ENCODE results near the gene RHOF. TPM values are rescaled to one million over a fixed set of nuclear protein-coding genes. Genes with fewer than 3 reads are reported as not detected.

The RHOF gene
- total and polyA plus RNA-seq, 4 donors, result 7.6 to 17.6 (median 13.2) TPM

DNA sequence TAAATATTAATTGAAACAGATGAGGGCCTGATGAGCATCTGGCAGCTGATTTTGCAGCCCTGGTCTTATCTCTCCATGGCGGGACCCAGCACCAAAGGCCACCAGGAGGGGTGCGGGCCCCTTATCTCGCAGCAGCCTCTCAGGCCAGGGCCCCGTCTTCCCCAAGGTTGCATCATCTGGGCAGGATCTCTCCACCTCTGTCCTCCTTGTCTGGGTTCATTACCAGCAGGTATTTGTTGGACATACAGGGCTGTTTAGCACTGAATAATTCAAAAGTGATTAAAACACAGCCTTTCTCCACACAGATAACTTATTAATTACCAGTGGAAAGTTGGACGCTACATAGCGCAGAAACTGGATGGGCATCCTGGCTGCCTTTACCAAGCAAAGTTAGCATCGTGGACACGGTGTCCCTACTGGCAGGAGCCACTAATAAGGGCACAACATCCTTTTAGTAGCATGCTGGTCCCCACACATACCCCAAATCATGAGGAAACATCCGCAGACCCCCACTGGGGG lies 55.1 kb downstream of the RHOF start:
- H3K4me3 ChIP-seq (ENCODE audit: low read depth, low read length), result no peak overlapping the region
- no peaks in the 10 kb centered on the region for H3K9me3 ChIP-seq (ENCODE audit: control insufficient read depth, insufficient read depth, low read length)
- no peak for DNase-seq (ENCODE audit: low read depth in 4 of 6, low spot score in 6 of 6)
- no peaks in the 10 kb centered on the region for H3K36me3 ChIP-seq (ENCODE audit: control insufficient read depth, insufficient read depth, low read length)
- H3K27ac ChIP-seq (ENCODE audit: low read depth, low read length), result no peak overlapping the region
- no peaks in the 10 kb centered on the region for H3K27me3 ChIP-seq (ENCODE audit: control insufficient read depth, insufficient read depth, low read length)
- no peaks in the 10 kb centered on the region for H3K4me1 ChIP-seq (ENCODE audit: control insufficient read depth, insufficient read depth, low read length)
- 92% methylated on average over 6 of the region's 9 CpGs for WGBS (ENCODE audit: insufficient coverage)

DNA sequence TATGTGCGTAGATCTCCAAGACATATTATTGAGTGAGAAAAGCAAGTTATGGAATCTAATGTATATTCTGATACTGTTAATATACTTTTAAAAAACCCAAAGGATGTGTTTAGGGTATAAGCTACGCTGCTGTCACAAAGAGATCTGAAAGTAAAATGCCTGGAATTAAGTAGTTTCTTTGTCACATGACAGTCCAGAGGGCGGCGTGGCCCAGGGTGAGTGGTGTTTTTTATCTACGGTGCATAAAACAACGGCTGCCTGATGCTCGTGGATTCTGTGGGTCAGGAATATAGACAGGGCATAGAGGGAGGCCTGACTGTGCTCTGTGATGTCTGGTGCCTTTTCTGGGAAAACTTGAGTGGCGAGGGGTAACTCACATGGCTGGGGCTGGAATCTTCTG lies 59.6 kb downstream of the RHOF start:
- Histone ChIP-seq H3K4me1 (ENCODE audit: control insufficient read depth, insufficient read depth, low read length) (no peaks in the 10 kb centered on the region), H3K9me3 (ENCODE audit: control insufficient read depth, insufficient read depth, low read length) (no peaks in the 10 kb centered on the region), H3K27me3 (ENCODE audit: control insufficient read depth, insufficient read depth, low read length) (no peaks in the 10 kb centered on the region), H3K27ac (ENCODE audit: low read depth, low read length) (no peak overlapping the region), H3K36me3 (ENCODE audit: control insufficient read depth, insufficient read depth, low read length) (no peaks in the 10 kb centered on the region), H3K4me3 (ENCODE audit: low read depth, low read length) (no peak overlapping the region)
- no peak for DNase-seq (ENCODE audit: low read depth in 4 of 6, low spot score in 6 of 6)
- 59% methylated on average over 6 of the region's 8 CpGs for WGBS (ENCODE audit: insufficient coverage)

GRCh38 chr12:121731473-121731872 lies 62.0 kb downstream of the RHOF start:
- no peak for DNase-seq (ENCODE audit: low read depth in 4 of 6, low spot score in 6 of 6)
- H3K36me3 ChIP-seq (ENCODE audit: control insufficient read depth, insufficient read depth, low read length), result no peaks in the 10 kb centered on the region
- no peak overlapping the region for H3K4me3 ChIP-seq (ENCODE audit: low read depth, low read length)
- no peaks in the 10 kb centered on the region for H3K4me1 ChIP-seq (ENCODE audit: control insufficient read depth, insufficient read depth, low read length)
- H3K27me3 ChIP-seq (ENCODE audit: control insufficient read depth, insufficient read depth, low read length), result no peaks in the 10 kb centered on the region
- no CpG with 5 or more reads among the region's 7 CpGs for WGBS (ENCODE audit: insufficient coverage)
- H3K27ac ChIP-seq (ENCODE audit: low read depth, low read length), result no peak overlapping the region
- H3K9me3 ChIP-seq (ENCODE audit: control insufficient read depth, insufficient read depth, low read length), result no peaks in the 10 kb centered on the region

- Histone ChIP-seq H3K9me3 (ENCODE audit: control insufficient read depth, insufficient read depth, low read length) (no peaks in the 10 kb centered on the region), H3K27me3 (ENCODE audit: control insufficient read depth, insufficient read depth, low read length) (no peaks in the 10 kb centered on the region), H3K36me3 (ENCODE audit: control insufficient read depth, insufficient read depth, low read length) (no peaks in the 10 kb centered on the region), H3K27ac (ENCODE audit: low read depth, low read length) (no peak overlapping the region), H3K4me1 (ENCODE audit: control insufficient read depth, insufficient read depth, low read length) (no peaks in the 10 kb centered on the region), H3K4me3 (ENCODE audit: low read depth, low read length) (no peak overlapping the region)
- 90% methylated on average over 6 of the region's 6 CpGs for WGBS (ENCODE audit: insufficient coverage)
- no peak for DNase-seq (ENCODE audit: low read depth in 4 of 6, low spot score in 6 of 6)
These were observed 64.5 kb downstream of the RHOF start for GRCh38 chr12:121729021-121729420.

Other genes with a start within 250 kb of the RHOF start
- gene KDM2B, start 212.7 kb downstream of the RHOF start, total RNA-seq, result 10 to 100 TPM; 26.8 to 31.2 TPM
- gene KDM2B, start 212.7 kb downstream of the RHOF start, polyA plus RNA-seq (ENCODE audit: insufficient read length in 2 of 2), result 10 to 100 TPM; 56.3 to 58.3 TPM
- 1 to 10 TPM; 3.0 to 8.3 TPM for gene ORAI1, start 167.2 kb downstream of the RHOF start, total RNA-seq
- 10 to 100 TPM; 12.6 to 14.3 TPM for gene ORAI1, start 167.2 kb downstream of the RHOF start, polyA plus RNA-seq (ENCODE audit: insufficient read length in 2 of 2)
- gene MORN3, start 124.0 kb downstream of the RHOF start, total RNA-seq, result 1 to 10 TPM in 1 of 2 donors, under 1 TPM in 1; 0.79 to 4.5 TPM
- gene MORN3, start 124.0 kb downstream of the RHOF start, polyA plus RNA-seq (ENCODE audit: insufficient read length in 2 of 2), result 1 to 10 TPM; 5.9 to 6.1 TPM
- 1 to 10 TPM; 6.1 to 7.8 TPM for gene TMEM120B, start 80.9 kb downstream of the RHOF start, total RNA-seq
- 10 to 100 TPM; 11.6 to 22.2 TPM for gene TMEM120B, start 80.9 kb downstream of the RHOF start, polyA plus RNA-seq (ENCODE audit: insufficient read length in 2 of 2)
- 1 to 10 TPM; 4.1 to 5.8 TPM for gene SETD1B, start 10.3 kb upstream of the RHOF start, total RNA-seq
- gene SETD1B, start 10.3 kb upstream of the RHOF start, polyA plus RNA-seq (ENCODE audit: insufficient read length in 2 of 2), result 10 to 100 TPM; 17.6 to 19.0 TPM
- under 1 TPM; 0.30 to 0.72 TPM for gene HPD, start 65.2 kb upstream of the RHOF start, total RNA-seq
- gene HPD, start 65.2 kb upstream of the RHOF start, polyA plus RNA-seq (ENCODE audit: insufficient read length in 2 of 2), result under 1 TPM; 0.17 to 0.26 TPM
- 10 to 100 TPM; 32.7 to 63.4 TPM for gene PSMD9, start 95.1 kb upstream of the RHOF start, total RNA-seq
- 10 to 100 TPM; 48.0 to 58.8 TPM for gene PSMD9, start 95.1 kb upstream of the RHOF start, polyA plus RNA-seq (ENCODE audit: insufficient read length in 2 of 2)
- gene CFAP251, start 124.9 kb upstream of the RHOF start, total RNA-seq, result 10 to 100 TPM in 1 of 2 donors, 1 to 10 TPM in 1; 4.4 to 12.2 TPM
- gene CFAP251, start 124.9 kb upstream of the RHOF start, polyA plus RNA-seq (ENCODE audit: insufficient read length in 2 of 2), result 1 to 10 TPM; 8.0 to 8.4 TPM
- 10 to 100 TPM; 17.9 to 21.6 TPM for gene BCL7A, start 228.2 kb upstream of the RHOF start, total RNA-seq
- gene BCL7A, start 228.2 kb upstream of the RHOF start, polyA plus RNA-seq (ENCODE audit: insufficient read length in 2 of 2), result 10 to 100 TPM; 41.7 to 45.6 TPM